Measurements from ENCODE around the gene RTTN. TPM values are rescaled to one million over a fixed set of nuclear protein-coding genes. Genes with fewer than 3 reads are reported as not detected.

RTTN gene
- total RNA-seq, 1 experiment from 2014 or later, result 21.5 TPM

DNA sequence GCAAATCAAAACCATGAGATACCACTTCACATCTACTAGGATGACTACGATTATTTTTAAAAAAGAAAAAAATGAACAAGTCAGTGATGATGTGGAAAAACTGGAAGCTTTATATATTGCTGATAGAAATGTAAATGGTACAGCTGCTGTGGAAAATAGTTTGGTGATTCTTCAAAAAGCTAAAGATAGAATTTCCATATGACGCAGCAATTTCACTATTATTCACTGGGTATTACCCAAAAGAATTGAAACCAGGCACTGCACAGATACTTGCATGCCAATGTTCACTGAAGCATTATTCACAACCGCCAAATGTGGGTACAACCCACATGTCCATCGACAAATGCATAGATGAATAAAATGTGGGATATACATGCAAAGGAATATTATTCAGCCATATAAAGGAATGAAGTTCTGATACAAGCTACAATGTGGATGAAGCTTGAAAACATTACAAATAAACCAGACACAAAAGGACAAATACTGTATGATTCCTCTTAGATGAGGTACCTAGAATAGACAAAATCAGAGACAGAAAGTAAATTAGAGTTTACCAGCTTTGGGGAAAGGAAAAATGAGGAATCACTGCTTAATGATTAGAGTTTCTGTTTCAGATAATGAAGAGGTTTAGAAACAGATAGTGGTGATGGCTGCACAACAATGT is 11.1 kb downstream of the RTTN start (continued):
- TF ChIP-seq, protein P1, sequence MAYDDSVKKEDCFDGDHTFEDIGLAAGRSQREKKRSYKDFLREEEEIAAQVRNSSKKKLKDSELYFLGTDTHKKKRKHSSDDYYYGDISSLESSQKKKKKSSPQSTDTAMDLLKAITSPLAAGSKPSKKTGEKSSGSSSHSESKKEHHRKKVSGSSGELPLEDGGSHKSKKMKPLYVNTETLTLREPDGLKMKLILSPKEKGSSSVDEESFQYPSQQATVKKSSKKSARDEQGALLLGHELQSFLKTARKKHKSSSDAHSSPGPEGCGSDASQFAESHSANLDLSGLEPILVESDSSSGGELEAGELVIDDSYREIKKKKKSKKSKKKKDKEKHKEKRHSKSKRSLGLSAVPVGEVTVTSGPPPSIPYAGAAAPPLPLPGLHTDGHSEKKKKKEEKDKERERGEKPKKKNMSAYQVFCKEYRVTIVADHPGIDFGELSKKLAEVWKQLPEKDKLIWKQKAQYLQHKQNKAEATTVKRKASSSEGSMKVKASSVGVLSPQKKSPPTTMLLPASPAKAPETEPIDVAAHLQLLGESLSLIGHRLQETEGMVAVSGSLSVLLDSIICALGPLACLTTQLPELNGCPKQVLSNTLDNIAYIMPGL (CRISPR knock-in tag; IDR thresholded peaks at IDR 0.05), result no peak
- TF ChIP-seq HMGA2 (CRISPR knock-in tag; IDR thresholded peaks at IDR 0.05), result no peak
- TF ChIP-seq FOXP1 (CRISPR knock-in tag; IDR thresholded peaks at IDR 0.05; ENCODE audit: borderline replicate concordance), result no peak
- TF ChIP-seq, protein P2, sequence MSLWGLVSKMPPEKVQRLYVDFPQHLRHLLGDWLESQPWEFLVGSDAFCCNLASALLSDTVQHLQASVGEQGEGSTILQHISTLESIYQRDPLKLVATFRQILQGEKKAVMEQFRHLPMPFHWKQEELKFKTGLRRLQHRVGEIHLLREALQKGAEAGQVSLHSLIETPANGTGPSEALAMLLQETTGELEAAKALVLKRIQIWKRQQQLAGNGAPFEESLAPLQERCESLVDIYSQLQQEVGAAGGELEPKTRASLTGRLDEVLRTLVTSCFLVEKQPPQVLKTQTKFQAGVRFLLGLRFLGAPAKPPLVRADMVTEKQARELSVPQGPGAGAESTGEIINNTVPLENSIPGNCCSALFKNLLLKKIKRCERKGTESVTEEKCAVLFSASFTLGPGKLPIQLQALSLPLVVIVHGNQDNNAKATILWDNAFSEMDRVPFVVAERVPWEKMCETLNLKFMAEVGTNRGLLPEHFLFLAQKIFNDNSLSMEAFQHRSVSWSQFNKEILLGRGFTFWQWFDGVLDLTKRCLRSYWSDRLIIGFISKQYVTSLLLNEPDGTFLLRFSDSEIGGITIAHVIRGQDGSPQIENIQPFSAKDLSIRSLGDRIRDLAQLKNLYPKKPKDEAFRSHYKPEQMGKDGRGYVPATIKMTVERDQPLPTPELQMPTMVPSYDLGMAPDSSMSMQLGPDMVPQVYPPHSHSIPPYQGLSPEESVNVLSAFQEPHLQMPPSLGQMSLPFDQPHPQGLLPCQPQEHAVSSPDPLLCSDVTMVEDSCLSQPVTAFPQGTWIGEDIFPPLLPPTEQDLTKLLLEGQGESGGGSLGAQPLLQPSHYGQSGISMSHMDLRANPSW (CRISPR knock-in tag; conservative IDR thresholded peaks at IDR 0.05; ENCODE audit: low read depth), result no peak
- TF ChIP-seq, protein P3, sequence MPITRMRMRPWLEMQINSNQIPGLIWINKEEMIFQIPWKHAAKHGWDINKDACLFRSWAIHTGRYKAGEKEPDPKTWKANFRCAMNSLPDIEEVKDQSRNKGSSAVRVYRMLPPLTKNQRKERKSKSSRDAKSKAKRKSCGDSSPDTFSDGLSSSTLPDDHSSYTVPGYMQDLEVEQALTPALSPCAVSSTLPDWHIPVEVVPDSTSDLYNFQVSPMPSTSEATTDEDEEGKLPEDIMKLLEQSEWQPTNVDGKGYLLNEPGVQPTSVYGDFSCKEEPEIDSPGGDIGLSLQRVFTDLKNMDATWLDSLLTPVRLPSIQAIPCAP (CRISPR knock-in tag; IDR thresholded peaks at IDR 0.05), result no peak

DNA sequence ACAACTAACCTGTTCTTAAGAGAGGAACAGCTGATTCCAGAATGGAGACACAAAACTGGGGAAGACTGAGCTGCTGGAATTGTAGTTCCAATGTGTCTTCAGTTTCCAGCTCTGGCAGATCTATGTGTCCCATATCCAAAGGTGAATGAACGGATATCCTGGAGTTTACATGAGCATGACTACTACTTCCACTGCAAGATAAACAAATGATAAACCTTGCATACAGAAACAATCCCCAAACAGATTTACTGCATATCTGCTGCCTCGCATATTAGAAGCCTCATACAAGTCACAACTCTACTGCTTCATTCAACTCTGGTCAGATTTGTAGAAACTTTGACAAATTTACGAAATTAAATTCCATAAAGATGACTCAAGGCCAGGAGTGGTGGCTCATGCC is 15.0 kb downstream of the RTTN start:
- ChIA-PET POLR2A (no interaction called here), CTCF (no interaction called here)
- Mint-ChIP-seq H3K9me3 (no peaks in the 10 kb centered on the region), H3K4me3 (no peak overlapping the region), H3K27me3 (ENCODE audit: low read depth) (no peaks in the 10 kb centered on the region), H3K4me1 (no peaks in the 10 kb centered on the region), H3K27ac (no peak overlapping the region), H3K36me3 (peaks cover 64% of the 10 kb centered on the region)
- no peak for TF ChIP-seq GRHL2 (CRISPR knock-in tag; IDR thresholded peaks at IDR 0.05; ENCODE audit: insufficient replicate concordance, severe bottlenecking)
- TF ChIP-seq NR3C1 (CRISPR knock-in tag; conservative IDR thresholded peaks at IDR 0.05; ENCODE audit: low read depth), result no peak
- no peak for TF ChIP-seq ESRRA (CRISPR knock-in tag; IDR thresholded peaks at IDR 0.05; ENCODE audit: borderline replicate concordance)
- TF ChIP-seq NFE2L1 (CRISPR knock-in tag; IDR thresholded peaks at IDR 0.05), result no peak
- no peak for TF ChIP-seq NR1H2 (CRISPR knock-in tag; IDR thresholded peaks at IDR 0.05)
- TF ChIP-seq, protein P4, sequence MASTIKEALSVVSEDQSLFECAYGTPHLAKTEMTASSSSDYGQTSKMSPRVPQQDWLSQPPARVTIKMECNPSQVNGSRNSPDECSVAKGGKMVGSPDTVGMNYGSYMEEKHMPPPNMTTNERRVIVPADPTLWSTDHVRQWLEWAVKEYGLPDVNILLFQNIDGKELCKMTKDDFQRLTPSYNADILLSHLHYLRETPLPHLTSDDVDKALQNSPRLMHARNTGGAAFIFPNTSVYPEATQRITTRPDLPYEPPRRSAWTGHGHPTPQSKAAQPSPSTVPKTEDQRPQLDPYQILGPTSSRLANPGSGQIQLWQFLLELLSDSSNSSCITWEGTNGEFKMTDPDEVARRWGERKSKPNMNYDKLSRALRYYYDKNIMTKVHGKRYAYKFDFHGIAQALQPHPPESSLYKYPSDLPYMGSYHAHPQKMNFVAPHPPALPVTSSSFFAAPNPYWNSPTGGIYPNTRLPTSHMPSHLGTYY (CRISPR knock-in tag; IDR thresholded peaks at IDR 0.05), result no peak
- TF ChIP-seq, protein P5, sequence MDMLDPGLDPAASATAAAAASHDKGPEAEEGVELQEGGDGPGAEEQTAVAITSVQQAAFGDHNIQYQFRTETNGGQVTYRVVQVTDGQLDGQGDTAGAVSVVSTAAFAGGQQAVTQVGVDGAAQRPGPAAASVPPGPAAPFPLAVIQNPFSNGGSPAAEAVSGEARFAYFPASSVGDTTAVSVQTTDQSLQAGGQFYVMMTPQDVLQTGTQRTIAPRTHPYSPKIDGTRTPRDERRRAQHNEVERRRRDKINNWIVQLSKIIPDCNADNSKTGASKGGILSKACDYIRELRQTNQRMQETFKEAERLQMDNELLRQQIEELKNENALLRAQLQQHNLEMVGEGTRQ (CRISPR knock-in tag; IDR thresholded peaks at IDR 0.05), result no peak
- TF ChIP-seq TCF7 (CRISPR knock-in tag; IDR thresholded peaks at IDR 0.05; ENCODE audit: low read depth), result no peak
- no peak for TF ChIP-seq JAZF1 (CRISPR knock-in tag; IDR thresholded peaks at IDR 0.05)
- TF ChIP-seq, protein P6, sequence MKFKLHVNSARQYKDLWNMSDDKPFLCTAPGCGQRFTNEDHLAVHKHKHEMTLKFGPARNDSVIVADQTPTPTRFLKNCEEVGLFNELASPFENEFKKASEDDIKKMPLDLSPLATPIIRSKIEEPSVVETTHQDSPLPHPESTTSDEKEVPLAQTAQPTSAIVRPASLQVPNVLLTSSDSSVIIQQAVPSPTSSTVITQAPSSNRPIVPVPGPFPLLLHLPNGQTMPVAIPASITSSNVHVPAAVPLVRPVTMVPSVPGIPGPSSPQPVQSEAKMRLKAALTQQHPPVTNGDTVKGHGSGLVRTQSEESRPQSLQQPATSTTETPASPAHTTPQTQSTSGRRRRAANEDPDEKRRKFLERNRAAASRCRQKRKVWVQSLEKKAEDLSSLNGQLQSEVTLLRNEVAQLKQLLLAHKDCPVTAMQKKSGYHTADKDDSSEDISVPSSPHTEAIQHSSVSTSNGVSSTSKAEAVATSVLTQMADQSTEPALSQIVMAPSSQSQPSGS (CRISPR knock-in tag; IDR thresholded peaks at IDR 0.05; ENCODE audit: borderline replicate concordance, low read depth), result no peak
- TF ChIP-seq, protein P7, sequence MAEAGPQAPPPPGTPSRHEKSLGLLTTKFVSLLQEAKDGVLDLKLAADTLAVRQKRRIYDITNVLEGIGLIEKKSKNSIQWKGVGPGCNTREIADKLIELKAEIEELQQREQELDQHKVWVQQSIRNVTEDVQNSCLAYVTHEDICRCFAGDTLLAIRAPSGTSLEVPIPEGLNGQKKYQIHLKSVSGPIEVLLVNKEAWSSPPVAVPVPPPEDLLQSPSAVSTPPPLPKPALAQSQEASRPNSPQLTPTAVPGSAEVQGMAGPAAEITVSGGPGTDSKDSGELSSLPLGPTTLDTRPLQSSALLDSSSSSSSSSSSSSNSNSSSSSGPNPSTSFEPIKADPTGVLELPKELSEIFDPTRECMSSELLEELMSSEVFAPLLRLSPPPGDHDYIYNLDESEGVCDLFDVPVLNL (CRISPR knock-in tag; IDR thresholded peaks at IDR 0.05; ENCODE audit: borderline replicate concordance, low read depth), result no peak
- no peak for TF ChIP-seq TP53 (CRISPR knock-in tag; IDR thresholded peaks at IDR 0.05)
- no peak for TF ChIP-seq HMGA2 (CRISPR knock-in tag; IDR thresholded peaks at IDR 0.05)
- no peak for TF ChIP-seq SOX15 (CRISPR knock-in tag; IDR thresholded peaks at IDR 0.05)
- TF ChIP-seq, protein P8, sequence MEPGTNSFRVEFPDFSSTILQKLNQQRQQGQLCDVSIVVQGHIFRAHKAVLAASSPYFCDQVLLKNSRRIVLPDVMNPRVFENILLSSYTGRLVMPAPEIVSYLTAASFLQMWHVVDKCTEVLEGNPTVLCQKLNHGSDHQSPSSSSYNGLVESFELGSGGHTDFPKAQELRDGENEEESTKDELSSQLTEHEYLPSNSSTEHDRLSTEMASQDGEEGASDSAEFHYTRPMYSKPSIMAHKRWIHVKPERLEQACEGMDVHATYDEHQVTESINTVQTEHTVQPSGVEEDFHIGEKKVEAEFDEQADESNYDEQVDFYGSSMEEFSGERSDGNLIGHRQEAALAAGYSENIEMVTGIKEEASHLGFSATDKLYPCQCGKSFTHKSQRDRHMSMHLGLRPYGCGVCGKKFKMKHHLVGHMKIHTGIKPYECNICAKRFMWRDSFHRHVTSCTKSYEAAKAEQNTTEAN (CRISPR knock-in tag; IDR thresholded peaks at IDR 0.05), result no peak
- DNase-seq (ENCODE audit: low spot score), result no peak
- no peak for ATAC-seq
